Pancreas (tissue), 10 donors: ENCODE data around the gene ARPP19. TPM values are rescaled to one million over a fixed set of nuclear protein-coding genes. Genes with fewer than 3 reads are reported as not detected.

Source experiments
- ATAC-seq, 4 donors: fragments of 200-7000 bp; cut with Tn5 transposase; one replicate each; pipeline versions ENCODE4 v1.8.0 to v1.9.1; 2020; ENCODE audit warnings: mild to moderate bottlenecking in 4 of 4, moderate library complexity in 4 of 4
- DNase-seq, 6 donors: peaks; one replicate each; pipeline ENCODE4 v3.0.0-alpha.2; 2020
- FAIRE-seq: peaks from 2 replicates; lab custom pipeline; 2012; peaks lifted over from hg19 to GRCh38; lab: Jason Lieb, UNC
- H3K27ac ChIP-seq, 4 donors: fragments of 200-600 bp; sonication (generic); 1 replicate in 3 of 4; 2 replicates in 1 of 4; pipeline versions ENCODE4 v1.5.0 to v1.8.0; 2020
- H3K27me3 ChIP-seq, 4 donors: fragments of 200-600 bp; one replicate each; pipeline ENCODE4 v1.8.0; 2021
- H3K36me3 ChIP-seq, 3 donors: fragments of 200-600 bp; sonication (generic) in 1 of 3; one replicate each; pipeline versions ENCODE4 v1.5.0 to v1.8.0; 2020 to 2021
- H3K4me1 ChIP-seq, 3 donors: fragments of 200-600 bp; one replicate each; pipeline ENCODE4 v1.8.0; 2021
- H3K4me3 ChIP-seq, 4 donors: fragments of 200-600 bp; sonication (generic) in 2 of 4; one replicate each; pipeline versions ENCODE4 v1.5.0 to v1.8.0; 2020 to 2021
- H3K9me3 ChIP-seq, 4 donors: fragments of 200-600 bp; one replicate each; pipeline ENCODE4 v1.8.0; 2021
- CTCF ChIP-seq, 4 donors: fragments of 200-600 bp; sonication (generic) in 3 of 4; IDR thresholded peaks; one replicate each; pipeline versions ENCODE4 v1.5.0 to v1.8.0; 2021; ENCODE audit warnings: antibody characterized with exemption in 4 of 4
- whole genome bisulfite sequencing, 2 donors: extraction: QIAGEN DNeasy Blood & Tissue Kit; methylation state at CpG; one replicate each; pipeline ENCODE4 v1.1.7; 2013; 5-methylcytosine and 5-hydroxymethylcytosine counted together
- intact Hi-C, 3 donors: fragments of 100-400 bp; cut with DNase I; formaldehyde crosslinking; loops; one replicate each; pipeline versions ENCODE4 v1.11.1 to v1.14.2; 2022
- polyA plus RNA-seq, 2 donors: library from polyadenylated mRNA; stranded (reverse); fragments of 200-250 nt; gene quantifications; one replicate each; pipeline ENCODE4 v1.2.3, GENCODE V29; 2013
- total RNA-seq, 6 donors: library from RNA; stranded (reverse); fragmentation: NEBNext Ultra II Directional in 4 of 6; extraction: Animal tissue kit (Norgen Biotek cat#: 25700) in 4 of 6; gene quantifications; one replicate each; pipeline versions ENCODE4 v1.2.1 to v1.2.4, GENCODE V29; 2021 to 2023
- donor health status: healthy with polysubstance abuse.
- donor health status: DM: no; HTN: no; CAD: no; lungs with moderate emphysema.
- donor health status: DM: no; HTN: no; CAD: no.
- donor health status: control.
- donor health status: control.
- donor health status: Bipolar disorder and iron deficiency.
- donor health status: DM: yes; HTN: yes; CAD: no.
- donor health status: DM: no; HTN: no; CAD: no.
- donor health status: DM: no; HTN: no; CAD: no.
- donor health status: DM: yes; HTN: yes; CAD: no.

ARPP19 gene
- total and polyA plus RNA-seq, 8 donors, result 11.4 to 73.3 (median 37.2) TPM

GRCh38 chr15:52499506-52499905 is 69.3 kb downstream of the ARPP19 start:
- no peak overlapping the region for H3K27ac ChIP-seq
- H3K27me3 ChIP-seq, result no peaks in the 10 kb centered on the region
- ATAC-seq (no peak), FAIRE-seq (no peak), DNase-seq (no peak)
- H3K4me1 ChIP-seq, result no peaks in the 10 kb centered on the region
- no peaks in the 10 kb centered on the region for H3K9me3 ChIP-seq
- WGBS, 2 donors, result 90 to 91% methylated on average over 3 of the region's 3 CpGs
- TF ChIP-seq CTCF (IDR thresholded peaks at IDR 0.05), result no peak
- no peak overlapping the region for H3K4me3 ChIP-seq
- intact Hi-C loops, result no loop called here
- H3K36me3 ChIP-seq, result no peaks in the 10 kb centered on the region

GRCh38 chr15:52498706-52499105 is 70.1 kb downstream of the ARPP19 start:
- intact Hi-C loops, result no loop called here
- H3K36me3 ChIP-seq, result no peaks in the 10 kb centered on the region
- no peak overlapping the region for H3K27ac ChIP-seq
- ATAC-seq, result no peak
- H3K4me3 ChIP-seq, result no peak overlapping the region
- no peaks in the 10 kb centered on the region for H3K9me3 ChIP-seq
- DNase-seq, result no peak
- no peak for TF ChIP-seq CTCF (IDR thresholded peaks at IDR 0.05)
- FAIRE-seq, result no peak
- no peaks in the 10 kb centered on the region for H3K4me1 ChIP-seq
- H3K27me3 ChIP-seq, result no peaks in the 10 kb centered on the region

Other genes starting within 250 kb of the ARPP19 start
- 10 to 100 TPM in 3 of 6 donors, 1 to 10 TPM in 3; 7.2 to 11.9 (median 9.8) TPM for gene MYO5A, start 40.1 kb downstream of the ARPP19 start, total RNA-seq
- gene MYO5A, start 40.1 kb downstream of the ARPP19 start, polyA plus RNA-seq, result 1 to 10 TPM; 2.4 to 3.1 TPM
- gene ATOSA, start 110.4 kb upstream of the ARPP19 start, total RNA-seq, result 10 to 100 TPM; 24.6 to 39.0 (median 34.4) TPM
- gene ATOSA, start 110.4 kb upstream of the ARPP19 start, polyA plus RNA-seq, result 10 to 100 TPM; 42.0 to 48.9 TPM
- gene ONECUT1, start 221.3 kb upstream of the ARPP19 start, total RNA-seq, result 10 to 100 TPM; 30.4 to 56.2 (median 37.7) TPM
- gene ONECUT1, start 221.3 kb upstream of the ARPP19 start, polyA plus RNA-seq, result 10 to 100 TPM in 1 of 2 donors, 1 to 10 TPM in 1; 8.0 to 36.2 TPM